HG02642 (cell line): ENCODE data around the gene SH3RF2.

Experiments
- ATAC-seq: cut with Tn5 transposase; IDR thresholded peaks from one replicate; pipeline ENCODE4 v1.9.1; 2021; ENCODE audit warnings: mild to moderate bottlenecking; ENCODE audit not compliant: unreplicated experiment, poor library complexity

SH3RF2 gene

GRCh38 chr5:146027751-146028150, 91.4 kb downstream of the SH3RF2 start:
- no peak for ATAC-seq

- no peak for ATAC-seq
These were observed 96.5 kb downstream of the SH3RF2 start for GRCh38 chr5:146032911-146033310.

- ATAC-seq = no peak
These were observed 97.7 kb downstream of the SH3RF2 start for GRCh38 chr5:146034127-146034526.

- ATAC-seq = no peak
These were observed 98.2 kb downstream of the SH3RF2 start for GRCh38 chr5:146034605-146035004.

GRCh38 chr5:146039420-146039819, 103.0 kb downstream of the SH3RF2 start:
- ATAC-seq = no peak

- no peak for ATAC-seq
These were observed 104.1 kb downstream of the SH3RF2 start for GRCh38 chr5:146040527-146040926.

GRCh38 chr5:146041180-146041789, 104.9 kb downstream of the SH3RF2 start:
- peak; percentile 73 for ATAC-seq

GRCh38 chr5:146042628-146043279, 106.4 kb downstream of the SH3RF2 start:
- ATAC-seq = no peak

GRCh38 chr5:146043722-146044121, 107.3 kb downstream of the SH3RF2 start:
- ATAC-seq = no peak

- ATAC-seq = no peak
These were observed 111.0 kb downstream of the SH3RF2 start for GRCh38 chr5:146047396-146047795.

- ATAC-seq = no peak
These were observed 112.8 kb downstream of the SH3RF2 start for GRCh38 chr5:146048994-146049703.

- ATAC-seq = no peak
These were observed 113.3 kb downstream of the SH3RF2 start for GRCh38 chr5:146049704-146050026.

- ATAC-seq = no peak
These were observed 113.7 kb downstream of the SH3RF2 start for GRCh38 chr5:146050086-146050485.

GRCh38 chr5:146051678-146052077, 115.3 kb downstream of the SH3RF2 start:
- no peak for ATAC-seq

GRCh38 chr5:146052780-146053179, 116.4 kb downstream of the SH3RF2 start:
- peak; percentile 52 for ATAC-seq

- ATAC-seq = no peak
These were observed 119.1 kb downstream of the SH3RF2 start for GRCh38 chr5:146055432-146055831.

- no peak for ATAC-seq
These were observed 123.3 kb downstream of the SH3RF2 start for GRCh38 chr5:146059460-146060220.

- ATAC-seq = no peak
These were observed 123.8 kb downstream of the SH3RF2 start for GRCh38 chr5:146060221-146060585.

- ATAC-seq = no peak
These were observed 130.6 kb downstream of the SH3RF2 start for GRCh38 chr5:146066968-146067367.

- no peak for ATAC-seq
These were observed 131.8 kb downstream of the SH3RF2 start for GRCh38 chr5:146068206-146068605.
